ENCODE measurements around the gene SIK2. TPM values are rescaled to one million over a fixed set of nuclear protein-coding genes. Genes with fewer than 3 reads are reported as not detected.

The SIK2 gene
- total and polyA plus RNA-seq, 4 donors, result 7.2 to 31.8 (median 17.3) TPM

GRCh38 chr11:111778047-111778558 is 175.9 kb downstream of the SIK2 start:
- Histone ChIP-seq H3K9ac (ENCODE audit: insufficient read depth in 1 of 2, low read length in 2 of 2) (no peak overlapping the region), H3K27ac (ENCODE audit: low read depth in 1 of 2, low read length in 1 of 2) (no peak overlapping the region)

GRCh38 chr11:111779118-111779517 is 176.9 kb downstream of the SIK2 start:
- Histone ChIP-seq H3K4me1 (ENCODE audit: control insufficient read depth in 5 of 5, insufficient read depth in 5 of 5, low read length in 5 of 5) (peaks cover 0 to 11% (median 2%) of the 10 kb centered on the region in 5 donors), H3K9me3 (ENCODE audit: control insufficient read depth in 4 of 4, insufficient read depth in 3 of 4, low read length in 3 of 4) (no peaks in the 10 kb centered on the region), H3K27me3 (ENCODE audit: control insufficient read depth in 3 of 3, insufficient read depth in 3 of 3, low read length in 2 of 3) (no peaks in the 10 kb centered on the region), H3K36me3 (ENCODE audit: control insufficient read depth in 4 of 4, insufficient read depth in 4 of 4, low read length in 4 of 4) (peaks cover 0 to 3% (median 0%) of the 10 kb centered on the region in 4 donors), H3K4me3 (no peak overlapping the region), H3K27ac (ENCODE audit: low read depth in 1 of 2, low read length in 1 of 2) (no peak overlapping the region), H3K9ac (ENCODE audit: insufficient read depth in 1 of 2, low read length in 2 of 2) (no peak overlapping the region)
- ATAC-seq (ENCODE audit: insufficient read depth, low FRiP score), result no peak
- no peak for DNase-seq
- no peak for TF ChIP-seq CTCF (IDR thresholded peaks at IDR 0.05; ENCODE audit: control extremely low read depth, extremely low read depth)
- 80 to 83% methylated on average over 6 of the region's 6 CpGs for WGBS, 2 donors

More at GRCh38 chr11:111778047-111778558, 175.9 kb downstream of the SIK2 start:
- TF ChIP-seq CTCF (IDR thresholded peaks at IDR 0.05; ENCODE audit: control extremely low read depth, extremely low read depth), result no peak
- no peak overlapping the region for H3K4me3 ChIP-seq
- H3K36me3 ChIP-seq (ENCODE audit: control insufficient read depth in 4 of 4, insufficient read depth in 4 of 4, low read length in 4 of 4), result no peaks in the 10 kb centered on the region
- peaks cover 0 to 11% (median 2%) of the 10 kb centered on the region in 5 donors for H3K4me1 ChIP-seq (ENCODE audit: control insufficient read depth in 5 of 5, insufficient read depth in 5 of 5, low read length in 5 of 5)
- DNase-seq (no peak), ATAC-seq (ENCODE audit: insufficient read depth, low FRiP score) (no peak)
- no peaks in the 10 kb centered on the region for H3K9me3 ChIP-seq (ENCODE audit: control insufficient read depth in 4 of 4, insufficient read depth in 3 of 4, low read length in 3 of 4)
- 87 to 90% methylated on average over 3 of the region's 3 CpGs for WGBS, 2 donors
- no peaks in the 10 kb centered on the region for H3K27me3 ChIP-seq (ENCODE audit: control insufficient read depth in 3 of 3, insufficient read depth in 3 of 3, low read length in 2 of 3)

Other genes with a start within 250 kb of the SIK2 start
- gene POU2AF1, start 223.2 kb upstream of the SIK2 start, total RNA-seq, result 1 to 10 TPM; 5.8 to 6.9 TPM
- gene POU2AF1, start 223.2 kb upstream of the SIK2 start, polyA plus RNA-seq, result 1 to 10 TPM; 2.0 to 3.1 TPM
- gene BTG4, start 90.1 kb upstream of the SIK2 start, total RNA-seq, result 1 to 10 TPM in 1 of 2 donors, under 1 TPM in 1; 0.74 to 1.5 TPM
- under 1 TPM; 0.23 to 0.30 TPM for gene BTG4, start 90.1 kb upstream of the SIK2 start, polyA plus RNA-seq
- gene HOATZ, start 87.7 kb upstream of the SIK2 start, total RNA-seq, result 10 to 100 TPM; 25.4 to 32.6 TPM
- gene HOATZ, start 87.7 kb upstream of the SIK2 start, polyA plus RNA-seq, result 10 to 100 TPM; 23.6 to 42.9 TPM
- 10 to 100 TPM; 13.1 to 13.4 TPM for gene LAYN, start 61.7 kb upstream of the SIK2 start, total RNA-seq
- 1 to 10 TPM; 6.5 to 9.5 TPM for gene LAYN, start 61.7 kb upstream of the SIK2 start, polyA plus RNA-seq
- gene PPP2R1B, start 163.9 kb downstream of the SIK2 start, total RNA-seq, result 10 to 100 TPM; 30.0 to 71.5 TPM
- 10 to 100 TPM in 1 of 2 donors, 1 to 10 TPM in 1; 8.3 to 10.9 TPM for gene PPP2R1B, start 163.9 kb downstream of the SIK2 start, polyA plus RNA-seq